Right lobe of liver (tissue), 6 donors: ENCODE results near the gene INPP5A. TPM values are rescaled to one million over a fixed set of nuclear protein-coding genes. Genes with fewer than 3 reads are reported as not detected.

Experiments used
- ATAC-seq, 4 donors: fragments of 200-7000 bp; cut with Tn5 transposase; one replicate each; pipeline ENCODE4 v1.9.1; 2020; ENCODE audit warnings: mild to moderate bottlenecking in 4 of 4, moderate library complexity in 4 of 4
- DNase-seq, 3 donors: peaks; one replicate each; pipeline ENCODE4 v3.0.0-alpha.2; 2020
- H3K27ac ChIP-seq, 3 donors: fragments of 200-600 bp; one replicate each; pipeline ENCODE4 v1.8.0; 2022
- H3K27me3 ChIP-seq, 2 donors: fragments of 200-600 bp; one replicate each; pipeline ENCODE4 v1.8.0; 2022
- H3K36me3 ChIP-seq, 4 donors: fragments of 200-600 bp; sonication (generic) in 1 of 4; one replicate each; pipeline versions ENCODE4 v1.5.1 to v1.8.0; 2017 to 2022; ENCODE audit warnings: control low read depth in 1 of 4
- H3K4me1 ChIP-seq, 4 donors: fragments of 200-600 bp; sonication (generic) in 1 of 4; one replicate each; pipeline versions ENCODE4 v1.5.1 to v1.8.0; 2017 to 2022; ENCODE audit warnings: control low read depth in 1 of 4
- H3K4me3 ChIP-seq, 3 donors: fragments of 200-600 bp; one replicate each; pipeline ENCODE4 v1.8.0; 2022
- H3K9me3 ChIP-seq, 4 donors: fragments of 200-600 bp; sonication (generic) in 1 of 4; one replicate each; pipeline versions ENCODE4 v1.5.1 to v1.8.0; 2017 to 2022; ENCODE audit warnings: control low read depth in 1 of 4
- POLR2A ChIP-seq: fragments of 450-650 bp; IDR thresholded peaks from one replicate; pipeline ENCODE4 v1.6.1; 2017; ENCODE audit warnings: antibody characterized with exemption, mild to moderate bottlenecking
- WGBS: methylation state at CpG from one replicate; pipeline ENCODE4 v1.1.6; 2018; ENCODE audit warnings: low coverage, low lambda C conversion rate; ENCODE audit not compliant: insufficient coverage; ENCODE audit errors: missing lambda C conversion rate; 5-methylcytosine and 5-hydroxymethylcytosine counted together
- intact Hi-C, 2 donors: fragments of 100-400 bp; cut with DNase I; formaldehyde crosslinking; loops; one replicate each; pipeline versions ENCODE4 v1.11.2 to v1.14.1; 2022
- total RNA-seq, 6 experiments: library from RNA; depleted of rRNA in 2 of 6; stranded (reverse); fragments of >200 nt in 2 of 6; fragmentation: NEBNext Ultra II Directional in 3 of 6; extraction: Animal tissue kit (Norgen Biotek cat#: 25700) in 3 of 6; gene quantifications; one replicate each; pipeline versions ENCODE4 v1.1.0 to v1.2.4, GENCODE V29; 2016 to 2023
- TF ChIP-seq, protein P1 (sequence below), 4 donors: fragments of 200-600 bp in 3 of 4; fragments of 450-650 bp in 1 of 4; IDR thresholded peaks; one replicate each; pipeline versions ENCODE4 v1.5.1 to v1.8.0; 2016 to 2022; ENCODE audit warnings: antibody characterized with exemption in 4 of 4, mild to moderate bottlenecking in 2 of 4
- donor health status: DM: no; HTN: yes; CAD: no.
- donor health status: DM: no; HTN: no; CAD: no.
- donor health status: DM: no; HTN: no; CAD: no.
- donor health status: DM: no; HTN: yes; CAD: no.
- donor health status: DM: no; HTN: yes; CAD: no.

Gene INPP5A
- total RNA-seq, 6 experiments from 2014 or later, result 12.5 to 24.6 (median 16.9) TPM

DNA sequence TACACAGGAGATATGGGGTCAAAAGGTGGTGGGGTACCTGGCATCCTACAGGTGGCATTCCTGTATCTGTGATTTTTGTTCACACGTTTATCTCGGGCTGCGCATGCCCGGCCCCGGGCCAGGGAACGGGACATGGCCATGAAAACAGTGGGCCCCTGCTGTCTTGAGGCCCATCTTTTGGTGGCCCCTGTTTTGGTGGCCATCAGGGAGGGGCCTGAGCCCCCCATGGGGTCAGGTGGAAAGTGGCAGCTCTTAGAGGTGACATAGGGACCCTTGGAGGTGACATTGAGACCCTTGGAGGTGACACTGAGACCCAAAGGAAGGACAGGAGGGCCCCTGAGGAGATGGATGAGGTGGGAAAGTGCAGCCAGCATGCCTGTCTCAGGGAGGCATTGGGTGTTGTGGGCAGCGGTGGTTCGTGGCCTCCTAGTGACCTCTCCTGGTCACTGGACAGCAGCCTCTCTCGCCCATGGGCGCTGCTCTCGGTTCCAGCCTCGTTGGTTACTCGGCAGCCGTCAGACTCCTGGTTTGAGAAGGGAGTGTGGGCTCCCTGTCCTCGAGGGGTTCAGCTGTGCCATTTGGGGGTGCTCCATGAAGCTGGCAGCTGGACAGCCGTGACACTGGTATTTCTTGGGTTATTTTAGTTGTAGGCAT lies 39.9 kb downstream of the INPP5A start:
- WGBS, result 80% methylated on average over 6 of the region's 16 CpGs
- Histone ChIP-seq H3K27ac (peak overlapping the region in 1 of 3 donors; percentile 22), H3K36me3 (no peaks in the 10 kb centered on the region), H3K4me3 (no peak overlapping the region), H3K4me1 (peaks cover 0 to 39% (median 19%) of the 10 kb centered on the region in 4 donors), H3K27me3 (no peaks in the 10 kb centered on the region), H3K9me3 (no peaks in the 10 kb centered on the region)
- intact Hi-C loops, result loop anchor here (5.0 kb wide), 2 partner anchors 115 to 120 kb away; no protein-coding TSS in a partner anchor
- ATAC-seq, result peak; percentile 81 to 89 (median 84)
- no peak for TF ChIP-seq POLR2A
- TF ChIP-seq, protein P1, sequence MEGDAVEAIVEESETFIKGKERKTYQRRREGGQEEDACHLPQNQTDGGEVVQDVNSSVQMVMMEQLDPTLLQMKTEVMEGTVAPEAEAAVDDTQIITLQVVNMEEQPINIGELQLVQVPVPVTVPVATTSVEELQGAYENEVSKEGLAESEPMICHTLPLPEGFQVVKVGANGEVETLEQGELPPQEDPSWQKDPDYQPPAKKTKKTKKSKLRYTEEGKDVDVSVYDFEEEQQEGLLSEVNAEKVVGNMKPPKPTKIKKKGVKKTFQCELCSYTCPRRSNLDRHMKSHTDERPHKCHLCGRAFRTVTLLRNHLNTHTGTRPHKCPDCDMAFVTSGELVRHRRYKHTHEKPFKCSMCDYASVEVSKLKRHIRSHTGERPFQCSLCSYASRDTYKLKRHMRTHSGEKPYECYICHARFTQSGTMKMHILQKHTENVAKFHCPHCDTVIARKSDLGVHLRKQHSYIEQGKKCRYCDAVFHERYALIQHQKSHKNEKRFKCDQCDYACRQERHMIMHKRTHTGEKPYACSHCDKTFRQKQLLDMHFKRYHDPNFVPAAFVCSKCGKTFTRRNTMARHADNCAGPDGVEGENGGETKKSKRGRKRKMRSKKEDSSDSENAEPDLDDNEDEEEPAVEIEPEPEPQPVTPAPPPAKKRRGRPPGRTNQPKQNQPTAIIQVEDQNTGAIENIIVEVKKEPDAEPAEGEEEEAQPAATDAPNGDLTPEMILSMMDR (IDR thresholded peaks at IDR 0.05), result peak; percentile 56 to 75 (median 62)
- DNase-seq, result peak; percentile 78 to 84 (median 81)

DNA sequence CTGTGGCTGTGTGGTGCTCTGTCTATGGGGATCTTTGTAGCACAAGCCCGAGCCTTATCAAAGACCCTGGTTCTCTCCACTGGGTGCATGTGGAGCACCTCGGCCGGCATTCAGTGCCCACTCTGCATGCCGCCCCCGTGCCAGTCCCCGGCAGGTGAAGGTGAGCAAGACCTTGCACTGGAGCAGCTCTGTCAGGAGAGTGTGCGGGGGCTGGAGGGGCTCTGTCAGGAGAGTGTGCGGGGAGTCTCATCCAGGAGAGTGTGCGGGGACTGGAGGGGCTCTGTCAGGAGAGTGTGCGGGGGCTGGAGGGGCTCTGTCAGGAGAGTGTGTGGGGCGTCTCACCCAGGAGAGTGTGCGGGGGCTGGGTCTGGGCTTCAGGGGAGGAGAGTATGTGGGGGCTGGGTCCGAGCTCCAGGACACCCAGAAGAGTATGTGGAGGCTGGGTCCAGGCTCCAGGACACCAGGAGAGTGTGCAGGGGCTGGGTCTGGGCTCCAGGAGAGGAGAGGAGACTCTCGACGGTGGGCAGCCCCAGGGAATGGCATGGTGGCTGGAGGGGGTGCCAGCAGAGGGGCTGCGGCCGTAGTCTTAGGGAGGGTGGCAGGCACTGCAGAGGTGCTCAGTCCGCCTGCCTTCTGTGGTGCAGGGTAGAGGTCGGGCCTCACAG lies 40.8 kb downstream of the INPP5A start:
- WGBS, result 94% methylated on average over 10 of the region's 19 CpGs
- ATAC-seq (no peak), DNase-seq (no peak)
- Histone ChIP-seq H3K27ac (no peak overlapping the region), H3K27me3 (no peaks in the 10 kb centered on the region), H3K4me3 (no peak overlapping the region), H3K4me1 (peaks cover 0 to 39% (median 19%) of the 10 kb centered on the region in 4 donors), H3K36me3 (no peaks in the 10 kb centered on the region), H3K9me3 (no peaks in the 10 kb centered on the region)
- intact Hi-C loops, result loop anchor here (5.0 kb wide), 2 partner anchors 116 to 121 kb away; no protein-coding TSS in a partner anchor
- TF ChIP-seq, protein P1 (IDR thresholded peaks at IDR 0.05), result no peak
- no peak for TF ChIP-seq POLR2A

DNA sequence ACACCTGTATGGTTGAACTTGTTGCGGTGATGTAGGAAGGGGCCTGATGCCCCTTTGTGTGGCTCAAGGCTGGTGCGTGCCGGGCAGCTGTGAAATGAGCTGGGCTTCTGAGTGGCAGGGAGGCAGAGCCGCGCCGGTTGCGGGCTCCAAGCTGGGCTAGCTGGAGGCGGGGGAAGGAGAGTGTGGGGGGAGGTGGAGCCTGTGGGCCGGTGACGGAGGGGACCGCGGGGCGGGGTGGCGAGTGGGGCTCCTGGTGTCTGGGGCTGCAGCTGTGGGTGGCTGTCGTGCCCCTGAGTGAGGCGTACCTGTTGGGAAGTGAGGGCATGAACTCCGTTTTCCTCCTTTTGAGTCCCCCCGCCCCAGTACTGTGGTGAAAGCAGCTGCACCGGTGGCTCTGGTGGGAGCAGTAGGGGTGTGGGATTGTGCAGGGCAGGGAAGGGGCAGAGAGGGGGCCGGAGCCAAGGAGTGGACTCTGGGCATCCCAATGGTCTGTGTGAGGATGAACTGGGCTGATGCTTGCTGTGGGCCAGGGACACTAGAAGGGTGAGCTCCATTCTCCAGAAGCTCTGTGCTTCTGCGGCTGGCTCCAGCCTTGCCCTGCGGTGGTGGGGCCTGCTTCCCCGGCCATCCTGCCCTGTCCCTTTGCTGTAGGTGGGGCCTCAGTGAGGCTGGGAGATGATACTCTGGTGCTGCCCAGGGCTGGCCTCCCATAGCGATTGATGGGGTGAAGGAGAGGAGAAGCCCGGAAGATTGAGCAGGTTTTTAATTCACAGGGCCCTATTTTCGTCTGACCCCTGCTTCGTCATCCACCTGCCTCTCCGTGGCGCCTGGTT lies 41.7 kb downstream of the INPP5A start:
- peaks cover 0 to 39% (median 19%) of the 10 kb centered on the region in 4 donors for H3K4me1 ChIP-seq
- TF ChIP-seq POLR2A, result no peak
- TF ChIP-seq, protein P1 (IDR thresholded peaks at IDR 0.05), result no peak
- H3K36me3 ChIP-seq, result no peaks in the 10 kb centered on the region
- H3K27me3 ChIP-seq, result no peaks in the 10 kb centered on the region
- H3K4me3 ChIP-seq, result no peak overlapping the region
- intact Hi-C loops, result loop anchor here (5.0 kb wide), 2 partner anchors 117 to 122 kb away; no protein-coding TSS in a partner anchor
- DNase-seq (no peak), ATAC-seq (no peak)
- H3K27ac ChIP-seq, result peak overlapping the region in 2 of 3 donors; percentile 71 to 79
- 67% methylated on average over 7 of the region's 29 CpGs for WGBS
- H3K9me3 ChIP-seq, result no peaks in the 10 kb centered on the region

DNA sequence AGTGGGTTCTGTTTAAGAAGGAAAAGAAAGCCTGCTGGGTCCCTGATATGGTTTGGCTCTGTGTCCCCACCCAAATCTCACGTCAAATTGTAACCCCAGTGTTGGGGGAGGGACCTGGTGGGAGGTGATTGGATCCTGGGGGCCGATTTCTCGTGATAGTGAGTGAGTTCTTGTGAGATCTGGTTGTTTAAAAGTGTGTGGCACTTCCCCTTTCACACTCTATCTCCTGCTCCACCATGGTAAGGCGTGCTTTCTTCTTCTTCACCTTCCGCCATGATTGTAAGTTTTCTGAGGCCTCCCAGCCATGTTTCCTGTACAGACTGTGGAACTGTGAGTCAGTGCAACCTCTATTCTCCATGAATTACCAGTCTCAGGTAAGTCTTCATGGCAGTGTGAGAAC lies 42.6 kb downstream of the INPP5A start:
- H3K4me1 ChIP-seq, result peaks cover 0 to 36% (median 15%) of the 10 kb centered on the region in 4 donors
- ATAC-seq (no peak), DNase-seq (no peak)
- intact Hi-C loops, result no loop called here
- no peaks in the 10 kb centered on the region for H3K27me3 ChIP-seq
- H3K4me3 ChIP-seq, result no peak overlapping the region
- H3K27ac ChIP-seq, result peak overlapping the region in 2 of 3 donors; percentile 71 to 79
- H3K36me3 ChIP-seq, result no peaks in the 10 kb centered on the region
- TF ChIP-seq, protein P1 (IDR thresholded peaks at IDR 0.05), result no peak
- TF ChIP-seq POLR2A, result no peak
- H3K9me3 ChIP-seq, result no peaks in the 10 kb centered on the region
- WGBS, result 83% methylated on average over 5 of the region's 5 CpGs
